Measurements from ENCODE around the gene PLTP.

- no peak for TF ChIP-seq CTCF (IDR thresholded peaks at IDR 0.05)
- no peak for TF ChIP-seq POLR2A (IDR thresholded peaks at IDR 0.05)
These were observed 37.4 kb downstream of the PLTP start for GRCh38 chr20:45874576-45874975.

Data from gastroesophageal sphincter (tissue), 3 donors.